ACHN (cell line): ENCODE data around the gene ADAM29.
"Not testable (repeated sequence)": the region's sequence is repeated elsewhere in the genome, so short reads cannot be mapped to it uniquely, and the experiment has no call there.

ENCODE experiments used
- DNase-seq: peaks from one replicate; pipeline ENCODE4 v3.0.0-alpha.2; 2015
- in situ Hi-C: cut with HindIII; loops from 2 replicates; pipeline ENCODE4 v1.10.0; 2017; ENCODE audit warnings: low sequenced_read_pairs, low pct_ligation_motif_present, low pct_unique_long_range_greater_than_20kb

ADAM29 gene

DNA sequence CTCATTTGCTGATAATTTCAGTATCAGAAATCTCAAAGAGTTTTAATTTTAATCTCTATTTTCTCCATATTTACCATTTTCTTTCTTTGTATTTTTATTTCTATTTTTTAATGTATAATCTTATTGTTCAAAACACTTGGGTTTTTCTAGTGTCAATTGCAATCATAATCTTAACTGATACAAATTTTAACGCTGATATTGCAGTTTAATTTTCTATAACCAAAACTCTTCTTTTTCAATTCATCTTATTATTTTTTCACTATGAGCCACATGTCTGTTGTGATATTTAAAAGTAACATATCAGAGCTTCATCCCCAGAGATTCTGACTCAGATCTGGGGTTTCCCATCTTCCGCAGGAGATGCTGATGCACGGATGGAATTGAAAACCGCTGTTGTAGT, 16.2 kb downstream of the ADAM29 start:
- no peak for DNase-seq
- in situ Hi-C loops, result no loop called here

DNA sequence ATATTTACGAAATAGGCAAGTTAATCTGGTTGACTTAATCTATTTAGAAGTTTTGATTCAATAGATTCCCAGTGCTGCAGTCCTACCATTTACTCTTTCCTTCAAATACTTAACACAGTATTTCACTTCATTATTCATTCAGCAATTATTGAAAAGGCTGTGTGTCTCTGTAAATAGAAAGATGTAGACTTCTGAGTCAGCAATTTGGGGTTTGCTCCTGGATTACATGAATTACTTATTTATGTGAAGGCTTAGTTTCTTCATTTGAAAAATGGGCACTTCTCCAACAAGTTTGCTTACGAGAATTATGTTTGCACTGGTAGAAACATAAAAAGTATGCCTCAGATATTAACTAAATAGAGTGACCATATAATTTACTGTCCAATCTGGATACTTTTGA, 17.4 kb downstream of the ADAM29 start:
- no peak for DNase-seq
- in situ Hi-C loops, result no loop called here

DNA sequence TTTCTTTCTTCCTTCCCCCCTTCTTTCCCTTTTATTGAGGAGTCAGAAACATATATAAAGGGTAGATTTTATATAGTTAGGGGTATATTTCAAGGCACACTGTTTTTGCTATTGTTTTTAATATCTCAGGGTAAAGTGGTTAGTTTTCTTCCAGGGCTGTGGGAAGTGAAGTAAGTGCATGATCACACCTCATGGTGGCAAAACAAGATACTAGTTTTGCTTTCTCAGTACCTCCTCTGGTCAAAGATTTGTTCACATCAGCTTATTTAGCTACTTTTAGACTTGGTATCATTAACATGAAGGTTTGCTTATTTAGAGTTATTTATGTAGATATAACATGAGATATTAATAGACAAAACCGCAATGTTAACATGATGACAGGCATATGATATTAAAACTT, 21.8 kb downstream of the ADAM29 start:
- DNase-seq, result no peak
- in situ Hi-C loops, result no loop called here

DNA sequence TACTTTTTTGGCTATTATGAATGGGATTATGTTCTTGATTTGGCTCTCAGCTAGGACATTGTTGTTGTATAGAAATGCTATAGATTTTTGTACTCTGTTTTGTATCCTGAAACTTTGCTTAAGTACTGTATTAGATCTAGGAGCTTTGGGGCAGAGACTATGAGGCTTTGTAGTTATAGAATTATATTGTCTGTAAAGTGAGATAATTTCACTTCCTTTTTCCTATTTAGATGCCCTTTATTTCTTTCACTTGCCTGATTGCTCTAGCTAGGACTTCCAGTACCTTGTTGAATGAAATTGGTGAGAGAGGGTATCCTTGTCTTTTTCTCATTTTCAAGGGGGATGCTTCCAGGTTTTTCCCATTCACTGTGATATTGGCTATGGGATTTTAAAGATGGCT, 28.1 kb downstream of the ADAM29 start:
- DNase-seq, result no peak
- in situ Hi-C loops, result no loop called here

DNA sequence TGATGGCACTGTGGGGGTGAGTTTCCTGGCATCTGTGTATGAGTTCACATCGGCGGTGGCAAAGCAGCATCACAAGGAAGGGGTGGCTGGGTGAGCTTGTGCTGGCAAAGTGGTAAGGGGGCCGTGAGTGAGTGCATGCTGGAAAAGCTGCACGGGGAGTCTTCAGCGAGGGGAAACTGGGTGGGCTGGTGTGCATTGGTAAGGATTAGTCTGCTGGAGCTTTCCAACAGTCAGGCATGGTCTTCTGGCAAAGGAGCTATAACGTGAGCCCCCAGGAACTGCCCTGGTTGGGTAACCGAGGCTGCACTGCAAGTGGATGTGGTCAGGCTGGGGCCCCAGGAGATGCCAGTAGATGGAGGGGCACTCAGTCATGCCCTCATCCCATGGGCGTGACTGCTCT, 30.7 kb downstream of the ADAM29 start:
- DNase-seq, result no peak
- in situ Hi-C loops, result no loop called here

DNA sequence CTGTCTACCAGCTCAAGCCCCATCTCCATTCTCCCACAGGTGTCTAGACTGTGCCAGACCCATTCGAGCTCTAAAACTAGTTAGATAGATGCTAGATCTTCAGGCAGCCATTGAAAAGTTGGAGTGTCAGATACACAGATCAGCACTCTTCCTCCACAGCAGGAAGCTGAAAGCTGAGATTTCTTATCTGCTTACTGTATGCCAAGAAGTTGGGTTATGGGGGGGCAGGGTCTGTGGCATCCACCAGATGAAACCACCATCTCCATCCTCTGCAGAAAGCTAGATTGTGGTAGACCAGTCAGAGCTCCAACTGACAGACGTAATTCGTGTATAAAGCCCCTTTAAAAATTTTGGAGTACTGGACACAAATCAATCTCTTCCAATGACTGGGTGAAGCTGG, 54.8 kb downstream of the ADAM29 start:
- DNase-seq, result no peak
- in situ Hi-C loops, result no loop called here

DNA sequence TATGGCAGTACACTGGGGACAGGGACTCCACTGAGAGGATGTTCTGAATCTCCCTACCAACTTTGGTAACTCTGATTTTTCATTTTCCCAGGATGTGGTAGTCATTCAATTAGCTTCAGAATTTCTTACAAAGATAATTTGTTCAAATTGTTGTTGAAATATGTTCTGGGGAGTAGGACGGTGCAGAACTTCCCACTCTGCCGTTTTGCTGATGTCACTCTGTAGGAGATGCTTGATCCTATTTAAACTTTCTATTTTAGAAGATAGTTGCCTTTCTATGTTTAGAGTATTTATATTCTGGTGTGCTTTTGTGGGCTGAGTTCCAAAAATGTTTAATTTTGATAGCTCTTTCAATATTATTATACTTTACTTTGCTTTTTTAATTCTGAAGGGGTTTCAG, 55.2 kb downstream of the ADAM29 start:
- in situ Hi-C loops, result no loop called here

DNA sequence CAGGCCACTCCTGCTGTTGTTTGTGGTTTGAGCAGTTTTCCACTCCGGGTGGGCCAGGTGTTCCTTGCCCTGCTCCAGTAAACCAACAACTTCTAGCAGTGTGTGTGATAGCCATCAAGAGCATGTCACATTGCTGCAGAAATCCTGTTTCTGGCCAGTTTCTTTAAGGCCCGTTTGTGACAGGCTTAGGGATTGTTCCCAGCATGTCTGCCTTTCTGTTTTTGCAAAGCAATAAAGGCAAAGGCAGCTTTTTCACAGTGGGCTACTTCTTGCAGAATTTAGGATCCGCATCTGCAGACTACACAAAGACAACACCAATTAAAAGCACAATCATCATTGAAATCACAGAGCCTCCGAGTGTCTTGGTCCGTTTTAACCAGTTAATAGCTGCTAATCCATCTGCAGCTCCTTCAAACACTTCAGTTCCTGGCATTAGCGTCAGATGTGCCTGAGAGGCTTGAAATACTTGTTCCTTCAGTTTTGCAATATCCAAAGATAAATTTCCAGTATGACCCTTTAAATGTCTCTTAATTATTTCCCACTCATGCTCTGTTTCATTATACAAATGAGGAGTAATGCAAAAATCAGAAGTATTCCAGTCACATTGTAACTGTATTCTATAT, 65.1 kb downstream of the ADAM29 start:
- no peak for DNase-seq
- in situ Hi-C loops, result no loop called here

More for the DNA sequence above, 55.2 kb downstream of the ADAM29 start:
- DNase-seq, result no peak

DNA sequence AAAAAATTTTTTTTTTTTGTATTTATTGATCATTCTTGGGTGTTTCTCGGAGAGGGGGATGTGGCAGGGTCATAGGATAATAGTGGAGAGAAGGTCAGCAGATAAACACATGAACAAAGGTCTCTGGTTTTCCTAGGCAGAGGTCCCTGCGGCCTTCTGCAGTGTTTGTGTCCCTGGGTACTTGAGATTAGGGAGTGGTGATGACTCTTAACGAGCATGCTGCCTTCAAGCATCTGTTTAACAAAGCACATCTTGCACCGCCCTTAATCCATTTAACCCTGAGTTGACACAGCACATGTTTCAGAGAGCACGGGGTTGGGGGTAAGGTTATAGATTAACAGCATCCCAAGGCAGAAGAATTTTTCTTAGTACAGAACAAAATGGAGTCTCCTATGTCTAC, 65.7 kb downstream of the ADAM29 start:
- DNase-seq, in situ Hi-C loops: not testable (repeated sequence)

DNA sequence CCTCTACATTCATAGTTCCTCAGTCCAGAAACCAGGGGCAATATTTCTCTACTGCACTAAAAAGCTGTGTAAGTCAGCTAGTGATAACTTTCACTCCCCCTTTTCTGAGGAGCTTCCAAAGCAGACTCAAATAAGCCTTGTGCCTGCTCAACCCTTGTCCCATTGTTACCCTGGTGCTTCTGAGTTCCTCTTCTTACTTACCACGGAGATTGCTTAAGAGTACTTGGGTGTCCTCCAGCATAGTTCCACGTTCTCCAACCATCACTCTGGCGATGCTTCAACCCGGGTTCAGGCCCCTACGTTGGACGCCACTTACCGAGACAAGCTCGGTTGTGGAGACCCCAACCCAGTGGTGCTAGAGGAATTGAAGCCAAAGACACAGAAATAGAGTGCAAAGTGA, 71.6 kb downstream of the ADAM29 start:
- in situ Hi-C loops, result no loop called here
- DNase-seq, result no peak

DNA sequence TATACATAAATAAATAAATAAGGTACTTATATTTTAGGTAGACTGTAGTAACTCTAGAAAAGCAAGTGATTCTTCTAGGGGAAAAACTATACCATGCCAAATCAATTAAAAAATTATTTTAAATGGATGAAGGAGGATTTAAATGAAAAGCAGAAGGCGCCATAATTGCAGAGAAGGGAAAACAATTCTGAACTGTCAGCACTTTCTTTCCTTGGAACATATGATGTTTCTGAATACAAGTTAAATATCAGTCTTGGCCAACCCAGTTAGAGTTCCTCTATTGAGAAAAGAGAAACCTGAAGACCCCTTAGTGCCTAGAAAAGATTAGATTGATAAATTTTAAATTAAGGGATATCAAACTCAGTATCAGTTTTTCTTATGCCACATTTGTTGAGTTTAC, 75.8 kb downstream of the ADAM29 start:
- no peak for DNase-seq
- in situ Hi-C loops, result no loop called here

DNA sequence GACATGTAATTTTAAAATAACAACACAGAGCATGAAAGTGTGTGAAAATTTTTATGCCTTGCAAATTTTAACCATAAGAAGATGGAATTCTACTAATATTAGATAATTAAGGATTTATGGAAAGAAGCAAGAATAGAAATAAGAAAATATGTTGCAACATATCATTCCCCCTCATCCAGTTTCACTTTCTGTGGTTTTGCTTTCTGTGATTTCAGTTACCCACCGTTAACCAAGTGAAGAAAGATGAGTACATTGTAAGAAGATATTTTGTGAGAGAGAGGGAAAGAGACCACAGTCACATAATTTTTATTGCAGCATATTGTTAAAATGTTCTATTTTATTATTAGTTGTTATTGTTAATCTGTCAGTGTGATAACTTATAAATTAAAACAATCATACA, 77.9 kb downstream of the ADAM29 start:
- in situ Hi-C loops, result no loop called here

DNA sequence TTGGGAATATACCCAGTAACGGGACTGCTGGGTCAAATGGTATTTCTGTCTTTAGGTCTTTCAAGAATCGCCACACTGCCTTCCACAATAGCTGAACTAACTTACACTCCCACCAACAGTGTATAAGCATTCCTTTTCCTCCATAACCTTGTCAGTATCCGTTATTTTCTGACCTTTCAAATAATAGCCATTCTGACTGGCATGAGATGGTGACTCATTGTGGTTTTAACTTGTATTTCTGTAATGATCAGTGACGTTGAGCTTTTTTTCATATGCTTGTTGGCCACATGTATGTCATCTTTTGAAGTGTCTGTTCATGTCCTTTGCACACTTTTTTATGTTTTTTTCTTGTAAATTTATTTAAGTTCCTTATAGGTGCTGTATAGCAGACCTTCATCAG, 81.2 kb downstream of the ADAM29 start:
- in situ Hi-C loops, result no loop called here

More for the DNA sequence above, 77.9 kb downstream of the ADAM29 start:
- DNase-seq, result peak; percentile 36

DNA sequence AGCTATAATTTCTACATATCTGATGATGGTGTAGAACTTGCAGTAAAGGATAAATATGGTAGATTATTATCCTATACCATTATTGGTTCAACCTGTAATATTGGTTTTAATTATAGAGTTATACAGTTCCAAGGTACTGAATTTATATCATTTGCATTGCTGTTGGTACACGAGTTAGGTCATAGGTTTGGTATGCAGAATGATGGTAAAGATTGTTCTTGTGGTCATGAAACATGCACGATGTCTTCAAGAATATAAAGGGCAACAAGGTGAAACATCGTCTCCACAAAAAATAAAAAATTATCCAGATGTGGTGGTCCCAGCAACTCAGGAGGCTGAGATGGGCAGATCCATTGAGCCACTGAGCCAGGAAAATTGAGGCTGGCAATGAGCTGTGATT, 99.6 kb downstream of the ADAM29 start:
- in situ Hi-C loops, result no loop called here
- no peak for DNase-seq

More for the DNA sequence above, 81.2 kb downstream of the ADAM29 start:
- peak; percentile 40 for DNase-seq

DNA sequence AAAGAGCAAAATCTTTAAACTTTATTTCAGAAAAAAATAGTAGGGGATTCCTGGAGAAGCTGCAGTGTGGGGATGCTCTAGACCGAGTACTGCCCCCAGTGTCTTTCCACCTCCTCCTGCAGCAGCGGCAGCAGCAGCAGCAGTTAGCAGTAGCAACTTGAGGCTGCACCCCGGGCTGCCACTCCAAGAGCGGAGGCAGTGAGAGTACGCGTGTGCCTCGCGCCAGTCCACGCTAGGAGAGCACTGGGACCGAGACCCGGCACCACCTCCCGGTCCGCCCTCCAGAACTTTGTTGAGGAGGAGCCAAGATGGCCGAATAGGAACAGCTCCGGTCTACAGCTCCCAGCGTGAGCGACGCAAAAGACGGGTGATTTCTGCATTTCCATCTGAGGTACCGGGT, 101.3 kb downstream of the ADAM29 start:
- in situ Hi-C loops, DNase-seq: not testable (repeated sequence)
